SK-N-SH (cell line): ENCODE measurements around the gene ZFYVE19. TPM values are rescaled to one million over a fixed set of nuclear protein-coding genes. Genes with fewer than 3 reads are reported as not detected.

Source experiments
- CTCF ChIA-PET: fragments of 300-600, 350-600 bp; formaldehyde crosslinking; extraction: SDS; loops from one replicate; lab custom pipeline; 2021; lab: Yijun Ruan, JAX
- POLR2A ChIA-PET: fragments of 350-600 bp; sonication (Branson Sonifier 250); formaldehyde crosslinking; extraction: SDS; loops from one replicate; lab custom pipeline; 2020; ENCODE audit warnings: antibody characterized with exemption, inconsistent platforms; lab: Yijun Ruan, JAX
- DNase-seq: peaks from one replicate; pipeline ENCODE4 v3.0.0; 2012
- H2AFZ ChIP-seq: fragments of 200-600 bp; sonication (generic); 2 replicates; pipeline ENCODE4 v1.8.1; 2016; ENCODE audit warnings: antibody characterized with exemption, mild to moderate bottlenecking, low read depth
- H3F3A ChIP-seq: fragments of 200-600 bp; sonication (generic); replicated peaks from 2 replicates; pipeline ENCODE3; 2016; ENCODE audit warnings: antibody characterized with exemption, mild to moderate bottlenecking; ENCODE audit not compliant: insufficient read depth
- H3K27ac ChIP-seq, 2 experiments: fragments of 200-500 bp in 1 of 2; fragments of 200-600 bp in 1 of 2; sonication (Bioruptor generic) in 1 of 2; sonication (generic), shearing (Covaris generic) in 1 of 2; 2 replicates each; pipeline versions ENCODE4 v1.5.1 to v1.6.1; 2014 to 2016; ENCODE audit warnings: low read depth in 2 of 2, inconsistent platforms in 1 of 2, low read length in 1 of 2, mild to moderate bottlenecking in 1 of 2, mixed read lengths in 1 of 2
- H3K27me3 ChIP-seq: fragments of 200-600 bp; sonication (generic), shearing (Covaris generic); 2 replicates; pipeline ENCODE4 v1.6.1; 2016; ENCODE audit warnings: mixed run types; ENCODE audit not compliant: insufficient read depth
- H3K36me3 ChIP-seq, 2 experiments: fragments of 200-500 bp in 1 of 2; fragments of 200-600 bp in 1 of 2; sonication (Bioruptor generic) in 1 of 2; sonication (generic) in 1 of 2; replicated peaks in 1 of 2; 2 replicates each; pipeline versions ENCODE3 to v1.5.1; 2014 to 2016; ENCODE audit warnings: low read length in 1 of 2, mild to moderate bottlenecking in 1 of 2; ENCODE audit not compliant: insufficient read depth in 2 of 2, control insufficient read depth in 1 of 2
- H3K4me1 ChIP-seq, 2 experiments: fragments of 200-500 bp in 1 of 2; fragments of 200-600 bp in 1 of 2; sonication (Bioruptor generic) in 1 of 2; sonication (generic), shearing (Covaris generic) in 1 of 2; 2 replicates each; pipeline versions ENCODE4 v1.5.1 to v1.6.1; 2014 to 2016; ENCODE audit warnings: low read depth in 1 of 2, low read length in 1 of 2, mixed run types in 1 of 2; ENCODE audit not compliant: insufficient read depth in 2 of 2, control insufficient read depth in 1 of 2
- H3K4me2 ChIP-seq: fragments of 200-600 bp; sonication (generic), shearing (Covaris generic); 2 replicates; pipeline ENCODE4 v1.6.1; 2017; ENCODE audit warnings: mixed run types
- H3K4me3 ChIP-seq, 2 experiments: fragments of 200-500 bp in 1 of 2; fragments of 200-600 bp in 1 of 2; sonication (Bioruptor generic) in 1 of 2; sonication (generic), shearing (Covaris generic) in 1 of 2; 2 replicates each; pipeline versions ENCODE4 v1.5.1 to v1.8.1; 2014 to 2016; ENCODE audit warnings: low read depth in 2 of 2, inconsistent platforms in 1 of 2, low read length in 1 of 2, mild to moderate bottlenecking in 1 of 2, mixed read lengths in 1 of 2, moderate library complexity in 1 of 2
- H3K79me2 ChIP-seq: fragments of 200-600 bp; sonication (generic); 2 replicates; pipeline ENCODE4 v1.8.1; 2017; ENCODE audit warnings: mild to moderate bottlenecking; ENCODE audit not compliant: insufficient read depth
- H3K9ac ChIP-seq: fragments of 200-600 bp; sonication (generic); 2 replicates; pipeline ENCODE4 v1.6.1; 2017; ENCODE audit warnings: mixed run types
- H3K9me2 ChIP-seq: fragments of 200-600 bp; sonication (generic); 2 replicates; pipeline ENCODE4 v1.6.1; 2017; ENCODE audit warnings: mixed run types
- H3K9me3 ChIP-seq: fragments of 200-600 bp; sonication (generic); 2 replicates; pipeline ENCODE4 v1.6.1; 2017; ENCODE audit warnings: mixed run types, mild to moderate bottlenecking, moderate library complexity
- H4K20me1 ChIP-seq: fragments of 200-600 bp; sonication (generic); 2 replicates; pipeline ENCODE4 v1.6.1; 2017; ENCODE audit warnings: mild to moderate bottlenecking, mixed run types; ENCODE audit not compliant: insufficient read depth
- EP300 ChIP-seq, 2 experiments: IDR thresholded peaks; 2 replicates each; pipeline versions ENCODE4 v1.4.0 to v1.6.1; 2012; ENCODE audit warnings: borderline replicate concordance in 1 of 2, low read depth in 1 of 2, low read length in 1 of 2
- FOXJ3 ChIP-seq: sonication (generic); formaldehyde crosslinking; IDR thresholded peaks from 2 replicates; pipeline ENCODE4 v1.5.1; 2020; ENCODE audit warnings: mild to moderate bottlenecking, missing genetic modification reagents
- FOXM1 ChIP-seq: IDR thresholded peaks from 2 replicates; pipeline ENCODE4 v1.4.0; 2012; ENCODE audit warnings: low read depth, mild to moderate bottlenecking
- GABPA ChIP-seq: IDR thresholded peaks from 2 replicates; pipeline ENCODE4 v1.4.0; 2012; ENCODE audit warnings: low read depth, mild to moderate bottlenecking
- NFIC ChIP-seq: IDR thresholded peaks from 2 replicates; pipeline ENCODE4 v1.4.0; 2012; ENCODE audit warnings: borderline replicate concordance
- RCOR1 ChIP-seq: fragments of 150-350 bp; IDR thresholded peaks from 2 replicates; pipeline ENCODE4 v1.6.1; 2017; ENCODE audit warnings: antibody characterized with exemption, low read length
- RFX5 ChIP-seq: IDR thresholded peaks from 2 replicates; pipeline ENCODE4 v1.6.1; 2012; ENCODE audit warnings: mild to moderate bottlenecking, improper control_type of control experiment, low read length
- TCF12 ChIP-seq: IDR thresholded peaks from 2 replicates; pipeline ENCODE4 v1.4.0; 2012
- WGBS: methylation state at CpG from one replicate; pipeline ENCODE4 v1.1.6; 2017; ENCODE audit warnings: low lambda C conversion rate; 5-methylcytosine and 5-hydroxymethylcytosine counted together
- polyA plus RNA-seq, 3 experiments: library from polyadenylated mRNA; depleted of rRNA; stranded (reverse); fragments of >200 nt; gene quantifications; 2 replicates each; pipeline ENCODE4 v1.2.3, GENCODE V29; 2012
- TF ChIP-seq, protein P1 (sequence below): fragments of 200-600 bp; sonication (generic); IDR thresholded peaks from 2 replicates; pipeline ENCODE4 v1.6.1; 2017; ENCODE audit warnings: antibody characterized with exemption, mild to moderate bottlenecking, moderate library complexity
- TF ChIP-seq, protein P2 (sequence below): IDR thresholded peaks from 2 replicates; pipeline ENCODE4 v1.4.0; 2012; ENCODE audit warnings: low read depth, borderline replicate concordance
- TF ChIP-seq, protein P3 (sequence below): fragments of 150-350 bp; IDR thresholded peaks from 2 replicates; pipeline ENCODE4 v1.6.1; 2016; ENCODE audit warnings: mild to moderate bottlenecking, low read depth, low read length

Gene ZFYVE19
- polyA plus RNA-seq, 1 of the 3 experiments (the other 2 are of a cell fraction): 35.5 TPM

DNA sequence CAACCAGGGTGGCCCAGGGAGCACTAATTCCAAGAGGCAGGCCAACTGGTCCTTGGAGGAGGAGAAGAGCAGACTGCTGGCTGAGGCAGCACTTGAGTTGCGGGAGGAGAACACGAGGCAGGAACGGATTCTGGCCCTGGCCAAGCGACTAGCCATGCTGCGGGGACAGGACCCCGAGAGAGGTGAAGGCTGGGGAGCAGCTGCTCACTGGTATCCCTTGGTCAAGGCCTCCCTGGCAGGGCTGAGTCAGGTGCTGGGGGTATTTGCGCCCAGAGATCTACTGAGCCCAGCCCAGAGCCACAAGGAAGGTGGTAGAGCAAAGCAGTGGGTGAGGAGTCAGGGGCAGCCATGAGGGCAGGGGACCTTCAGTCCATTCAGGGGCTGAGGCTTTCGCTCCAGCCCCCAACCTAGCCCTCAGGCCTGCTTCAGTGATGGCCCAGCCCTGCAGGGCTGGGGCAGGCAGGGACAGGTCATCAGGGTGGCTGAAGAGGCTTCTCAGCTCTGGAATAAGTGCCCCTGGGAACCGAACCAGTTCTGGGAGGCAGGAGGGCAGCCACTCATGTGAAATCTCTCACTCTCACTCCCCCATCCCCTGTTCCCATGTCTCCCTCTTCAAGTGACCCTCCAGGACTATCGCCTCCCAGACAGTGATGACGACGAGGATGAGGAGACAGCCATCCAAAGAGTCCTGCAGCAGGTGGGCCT, 6.0 kb downstream of the ZFYVE19 start:
- Histone ChIP-seq H3K4me2 (no peak overlapping the region), H3F3A (no peaks in the 10 kb centered on the region), H3K79me2 (peaks cover 11% of the 10 kb centered on the region; the same call in 1 of the 2 replicates), H3K9me2 (no peaks in the 10 kb centered on the region), H3K4me1 (peaks cover 0 to 14% of the 10 kb centered on the region in 2 experiments; a peak in 1 of 4 replicates), H4K20me1 (no peaks in the 10 kb centered on the region), H3K27ac (no peak overlapping the region), H3K9ac (no peak overlapping the region), H3K4me3 (no peak overlapping the region), H2AFZ (no peak overlapping the region), H3K36me3 (peaks cover 10 to 41% of the 10 kb centered on the region in 2 experiments)
- no peak for DNase-seq
- WGBS: 95% methylated on average over 12 of the region's 12 CpGs
- POLR2A ChIA-PET: no interaction called here
- TF ChIP-seq FOXJ3 (CRISPR knock-in tag) (no peak), RCOR1 (no peak), RFX5 (no peak), GABPA (no peak), NFIC (no peak), FOXM1 (no peak)
- TF ChIP-seq, protein P1, sequence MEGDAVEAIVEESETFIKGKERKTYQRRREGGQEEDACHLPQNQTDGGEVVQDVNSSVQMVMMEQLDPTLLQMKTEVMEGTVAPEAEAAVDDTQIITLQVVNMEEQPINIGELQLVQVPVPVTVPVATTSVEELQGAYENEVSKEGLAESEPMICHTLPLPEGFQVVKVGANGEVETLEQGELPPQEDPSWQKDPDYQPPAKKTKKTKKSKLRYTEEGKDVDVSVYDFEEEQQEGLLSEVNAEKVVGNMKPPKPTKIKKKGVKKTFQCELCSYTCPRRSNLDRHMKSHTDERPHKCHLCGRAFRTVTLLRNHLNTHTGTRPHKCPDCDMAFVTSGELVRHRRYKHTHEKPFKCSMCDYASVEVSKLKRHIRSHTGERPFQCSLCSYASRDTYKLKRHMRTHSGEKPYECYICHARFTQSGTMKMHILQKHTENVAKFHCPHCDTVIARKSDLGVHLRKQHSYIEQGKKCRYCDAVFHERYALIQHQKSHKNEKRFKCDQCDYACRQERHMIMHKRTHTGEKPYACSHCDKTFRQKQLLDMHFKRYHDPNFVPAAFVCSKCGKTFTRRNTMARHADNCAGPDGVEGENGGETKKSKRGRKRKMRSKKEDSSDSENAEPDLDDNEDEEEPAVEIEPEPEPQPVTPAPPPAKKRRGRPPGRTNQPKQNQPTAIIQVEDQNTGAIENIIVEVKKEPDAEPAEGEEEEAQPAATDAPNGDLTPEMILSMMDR: no peak
- TF ChIP-seq, all 33 proteins: peak for 0
- no peaks in the 10 kb centered on the region for H3K27me3 ChIP-seq
- CTCF ChIA-PET: interaction anchor here (1.3 to 2.9 kb wide), 2 partner anchors 46 to 81 kb away, joined by 4 to 10 read pairs; partner anchors contain the start of gene VPS18
- H3K9me3 ChIP-seq: no peaks in the 10 kb centered on the region

DNA sequence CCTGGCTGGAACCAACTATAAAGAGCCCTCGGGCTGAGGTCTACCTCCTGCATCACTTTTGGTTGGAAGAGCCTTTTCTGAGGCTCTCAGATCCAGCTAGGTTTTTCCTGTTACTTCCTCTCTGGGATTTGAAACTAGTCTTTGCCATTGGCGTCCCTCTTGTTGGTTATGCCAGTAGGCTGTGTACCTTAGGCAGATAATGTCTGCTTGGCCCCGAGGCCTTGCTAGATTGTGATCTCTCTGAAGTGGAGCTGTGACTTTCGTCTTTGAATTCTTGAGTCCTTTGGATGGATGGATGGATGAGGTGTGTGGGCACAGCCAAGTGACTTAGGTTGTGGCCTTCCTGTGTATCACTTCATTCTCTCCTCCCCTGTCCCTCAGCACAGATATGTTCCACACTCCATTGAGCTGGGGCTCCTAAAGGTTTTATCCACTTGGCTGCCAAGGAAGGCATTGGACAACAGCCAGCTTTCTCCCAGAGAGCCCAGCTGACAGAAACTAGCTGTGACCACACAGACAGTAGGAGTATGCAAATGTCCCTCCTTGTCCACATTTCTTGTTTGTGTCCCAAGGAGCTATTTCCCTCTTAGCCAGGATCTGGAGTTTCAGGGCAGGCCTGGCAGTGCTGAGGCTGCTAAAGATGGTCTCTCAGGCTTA, 8.3 kb downstream of the ZFYVE19 start:
- ChIA-PET POLR2A (no interaction called here), CTCF (interaction anchor here (1.2 to 2.9 kb wide), 5 partner anchors 42 to 79 kb away, joined by 3 to 10 read pairs (median 6); partner anchors contain the start of gene VPS18)
- Histone ChIP-seq H3K79me2 (no peaks in the 10 kb centered on the region), H3K4me1 (peaks cover 0 to 5% of the 10 kb centered on the region in 2 experiments; a peak in 1 of 4 replicates), H3K9ac (no peak overlapping the region), H3K9me3 (no peaks in the 10 kb centered on the region), H3K36me3 (peaks cover 10 to 34% of the 10 kb centered on the region in 2 experiments), H3K9me2 (no peaks in the 10 kb centered on the region), H3K4me2 (no peak overlapping the region), H3K4me3 (no peak overlapping the region), H3K27me3 (no peaks in the 10 kb centered on the region), H4K20me1 (no peaks in the 10 kb centered on the region), H3K27ac (0 out of 4 replicates have a peak overlapping the region, but pooled peaks of 1 of the 2 experiments have one; percentile 13), H2AFZ (no peak overlapping the region), H3F3A (no peaks in the 10 kb centered on the region)
- TF ChIP-seq EP300 (IDR thresholded peaks at IDR 0.05; ENCODE audit: borderline replicate concordance in 1 of 2, low read depth in 1 of 2, low read length in 1 of 2) (no peak), NFIC (no peak), TCF12 (no peak)
- TF ChIP-seq, protein P2, sequence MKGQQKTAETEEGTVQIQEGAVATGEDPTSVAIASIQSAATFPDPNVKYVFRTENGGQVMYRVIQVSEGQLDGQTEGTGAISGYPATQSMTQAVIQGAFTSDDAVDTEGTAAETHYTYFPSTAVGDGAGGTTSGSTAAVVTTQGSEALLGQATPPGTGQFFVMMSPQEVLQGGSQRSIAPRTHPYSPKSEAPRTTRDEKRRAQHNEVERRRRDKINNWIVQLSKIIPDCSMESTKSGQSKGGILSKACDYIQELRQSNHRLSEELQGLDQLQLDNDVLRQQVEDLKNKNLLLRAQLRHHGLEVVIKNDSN: no peak
- TF ChIP-seq, protein P3, sequence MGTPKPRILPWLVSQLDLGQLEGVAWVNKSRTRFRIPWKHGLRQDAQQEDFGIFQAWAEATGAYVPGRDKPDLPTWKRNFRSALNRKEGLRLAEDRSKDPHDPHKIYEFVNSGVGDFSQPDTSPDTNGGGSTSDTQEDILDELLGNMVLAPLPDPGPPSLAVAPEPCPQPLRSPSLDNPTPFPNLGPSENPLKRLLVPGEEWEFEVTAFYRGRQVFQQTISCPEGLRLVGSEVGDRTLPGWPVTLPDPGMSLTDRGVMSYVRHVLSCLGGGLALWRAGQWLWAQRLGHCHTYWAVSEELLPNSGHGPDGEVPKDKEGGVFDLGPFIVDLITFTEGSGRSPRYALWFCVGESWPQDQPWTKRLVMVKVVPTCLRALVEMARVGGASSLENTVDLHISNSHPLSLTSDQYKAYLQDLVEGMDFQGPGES: no peak
- no peak for DNase-seq
- WGBS: 91% methylated on average over 4 of the region's 4 CpGs
